Measurements from ENCODE around the gene TMEM217.
"Not testable (repeated sequence)": the region's sequence is repeated elsewhere in the genome, so short reads cannot be mapped to it uniquely, and the experiment has no call there.

The TMEM217 gene

DNA sequence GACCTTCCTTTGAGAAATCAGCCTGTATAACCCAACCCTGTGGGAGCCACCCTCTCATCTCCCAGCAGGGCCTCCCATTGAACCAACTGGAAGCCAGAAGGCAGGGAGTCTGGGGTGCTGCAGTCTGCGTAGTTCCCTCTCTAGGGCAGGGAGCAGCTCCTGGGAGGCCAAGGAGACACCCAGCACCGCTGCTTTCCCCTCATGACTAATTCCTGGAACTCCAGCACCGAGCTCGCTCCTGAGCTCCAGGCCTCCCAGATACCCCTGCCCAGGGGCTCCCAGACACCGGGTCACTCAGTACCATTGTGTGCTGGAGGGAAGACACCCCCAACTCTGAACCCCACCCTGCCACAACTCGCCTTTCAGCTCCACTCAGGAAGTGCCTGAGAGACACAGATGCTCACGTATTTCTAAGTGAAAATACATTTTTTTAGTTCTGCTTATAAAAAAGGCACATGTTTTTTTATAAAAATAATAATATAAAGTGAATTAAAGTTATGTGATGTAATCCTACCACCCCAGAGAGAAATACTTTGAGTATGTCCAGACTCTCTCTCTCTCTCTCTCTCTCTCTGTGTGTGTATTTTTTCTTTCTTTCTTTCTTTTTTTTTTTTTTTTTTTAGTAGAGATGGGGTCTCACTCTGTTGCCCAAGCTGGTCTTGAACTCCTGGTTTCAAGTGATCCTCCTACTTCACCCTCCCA, 70.5 kb downstream of the TMEM217 start:
- no peak for DNase-seq (ENCODE audit: low read depth in 2 of 3, low spot score in 1 of 3)

DNA sequence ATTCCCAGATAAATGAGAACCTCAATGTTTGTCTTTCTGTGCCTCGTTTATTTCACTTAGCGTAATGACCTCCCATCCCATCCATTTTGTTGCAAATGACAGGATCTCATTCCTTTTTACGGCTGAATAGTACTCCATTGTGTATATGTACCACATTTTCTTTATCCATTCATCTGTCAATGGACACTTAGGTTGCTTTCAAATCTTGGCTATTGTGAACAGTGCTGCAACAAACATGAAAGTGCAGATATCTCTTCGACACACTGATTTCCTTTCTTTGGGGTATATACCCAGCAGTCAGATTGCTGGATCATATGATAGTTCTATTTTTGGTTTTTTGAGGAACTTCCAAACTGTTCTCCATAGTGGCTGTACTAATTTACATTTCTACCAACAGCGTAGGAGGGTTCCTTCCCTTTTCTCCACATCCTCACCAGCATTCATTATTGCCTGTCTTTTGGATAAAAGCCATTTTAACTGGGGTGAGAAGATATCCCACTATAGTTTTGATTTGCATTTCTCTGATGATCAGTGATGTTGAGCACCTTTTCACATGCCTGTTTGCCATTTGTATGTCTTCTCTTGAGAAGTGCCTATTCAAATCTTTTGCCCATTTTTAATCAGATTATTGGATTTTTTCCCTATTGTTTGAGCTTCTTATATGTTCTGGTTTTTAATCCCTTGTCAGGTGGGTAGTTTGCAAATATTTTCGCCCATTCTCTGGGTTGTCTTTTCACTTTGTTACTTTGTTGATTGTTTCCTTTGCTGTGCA, 71.8 kb downstream of the TMEM217 start:
- not testable (repeated sequence) for DNase-seq (ENCODE audit: low read depth in 2 of 3, low spot score in 1 of 3)

DNA sequence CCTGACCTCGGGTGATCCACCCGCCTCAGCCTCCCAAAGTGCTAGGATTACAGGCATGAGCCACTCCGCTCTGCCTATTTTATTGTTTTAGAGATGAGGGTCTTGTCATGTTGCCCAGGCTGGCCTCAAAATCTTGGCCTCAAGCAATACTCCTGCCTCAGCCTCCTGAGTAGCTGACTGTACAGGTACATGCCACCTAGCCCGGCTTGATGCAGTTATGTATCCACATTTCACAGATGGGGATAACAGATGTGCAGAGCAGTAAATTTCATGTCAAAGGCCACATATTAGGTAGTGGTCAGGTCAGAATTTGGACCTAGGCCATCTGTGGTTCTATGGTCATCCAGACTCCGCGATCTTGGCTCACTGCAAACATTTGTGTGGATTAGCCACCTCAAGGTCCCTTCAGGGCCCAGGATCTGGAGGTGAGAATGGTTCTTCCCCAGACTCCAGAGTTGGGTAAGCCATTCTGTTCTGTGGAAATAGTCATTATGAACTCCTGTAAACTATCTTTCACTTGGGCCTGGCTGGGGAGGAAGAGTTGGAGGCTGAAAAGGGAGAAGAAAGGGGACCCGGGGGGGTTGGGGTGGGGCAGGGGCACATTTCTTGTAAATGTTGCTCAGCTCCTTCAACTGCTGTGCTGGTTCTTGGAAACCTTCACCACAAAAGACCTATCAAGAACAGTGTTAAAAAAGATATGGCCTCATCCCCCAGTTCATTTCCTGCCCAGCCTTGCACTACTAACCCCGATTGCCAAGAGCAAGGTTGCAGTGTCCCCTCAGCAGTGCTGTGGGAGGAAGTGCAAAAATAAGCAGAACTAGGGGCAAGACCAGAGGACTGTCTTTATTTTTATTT, 75.0 kb downstream of the TMEM217 start:
- DNase-seq (ENCODE audit: low read depth in 2 of 3, low spot score in 1 of 3), result peak in 2 of 3 donors; percentile 54 to 59

DNA sequence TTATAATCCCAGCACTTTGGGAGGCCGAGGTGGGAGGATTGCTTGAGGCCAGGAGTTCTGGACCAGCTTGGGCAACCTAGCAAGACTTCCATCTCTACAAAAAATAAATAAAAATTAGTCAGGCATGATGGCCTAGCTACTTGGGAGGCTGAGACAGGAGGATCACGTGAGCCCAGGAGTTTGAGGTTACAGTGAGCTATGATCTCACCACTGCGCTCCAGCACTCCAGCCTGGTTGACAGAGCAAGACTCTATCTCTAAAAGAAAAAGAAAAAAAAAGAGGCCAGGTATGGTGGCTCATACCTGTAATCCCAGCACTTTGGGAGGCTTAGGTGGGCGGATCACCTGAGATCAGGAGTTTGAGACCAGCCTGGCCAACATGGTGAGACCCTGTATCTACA, 77.3 kb downstream of the TMEM217 start:
- not testable (repeated sequence) for DNase-seq (ENCODE audit: low read depth in 2 of 3, low spot score in 1 of 3)

DNA sequence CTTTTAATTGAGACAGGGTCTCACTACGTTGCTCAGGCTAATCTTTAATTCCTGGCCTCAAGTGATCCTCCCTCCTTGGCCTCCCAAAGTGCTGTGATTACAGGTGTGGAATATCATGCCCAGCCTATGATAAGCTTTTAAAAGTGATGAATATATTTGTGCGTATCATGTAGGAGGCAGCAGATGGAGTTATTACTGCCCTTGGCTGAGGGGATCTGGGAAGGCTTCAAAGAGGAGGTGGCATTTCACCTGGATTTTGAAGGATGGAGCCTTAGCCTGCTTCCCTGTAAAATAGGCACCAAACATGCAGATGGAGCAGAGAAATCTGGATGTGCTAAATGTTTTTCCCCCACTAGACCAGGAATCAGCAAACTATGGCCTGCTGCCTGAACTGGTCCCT, 77.9 kb downstream of the TMEM217 start:
- DNase-seq (ENCODE audit: low read depth in 2 of 3, low spot score in 1 of 3), result no peak

DNA sequence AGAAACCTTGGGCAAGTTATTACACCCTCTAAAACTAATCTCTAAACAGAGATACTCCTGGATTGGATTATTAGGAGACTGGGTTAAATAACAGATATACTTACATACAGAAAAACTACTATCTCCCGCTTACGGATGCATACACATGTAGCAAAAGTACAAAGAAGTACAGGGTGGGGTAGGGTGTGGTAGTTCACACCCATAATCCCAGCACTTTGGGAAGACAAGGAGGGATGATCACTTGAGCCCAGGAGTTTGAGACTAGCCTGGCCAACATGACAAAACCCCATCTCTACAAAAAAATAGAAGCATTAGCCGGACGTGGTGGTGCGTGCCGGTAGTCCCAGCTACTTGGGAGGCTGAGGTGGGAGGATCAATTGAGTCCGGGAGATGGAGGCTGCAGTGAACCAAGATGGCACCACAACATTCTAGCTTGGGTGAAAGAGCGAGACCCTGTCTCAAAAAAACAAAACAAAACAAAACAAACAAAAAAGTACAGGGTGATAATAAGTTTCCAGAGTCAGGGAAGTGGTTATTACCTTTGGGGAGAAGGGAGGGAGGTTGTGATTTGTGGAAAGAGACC, 79.9 kb downstream of the TMEM217 start:
- DNase-seq (ENCODE audit: low read depth in 2 of 3, low spot score in 1 of 3), result no peak

DNA sequence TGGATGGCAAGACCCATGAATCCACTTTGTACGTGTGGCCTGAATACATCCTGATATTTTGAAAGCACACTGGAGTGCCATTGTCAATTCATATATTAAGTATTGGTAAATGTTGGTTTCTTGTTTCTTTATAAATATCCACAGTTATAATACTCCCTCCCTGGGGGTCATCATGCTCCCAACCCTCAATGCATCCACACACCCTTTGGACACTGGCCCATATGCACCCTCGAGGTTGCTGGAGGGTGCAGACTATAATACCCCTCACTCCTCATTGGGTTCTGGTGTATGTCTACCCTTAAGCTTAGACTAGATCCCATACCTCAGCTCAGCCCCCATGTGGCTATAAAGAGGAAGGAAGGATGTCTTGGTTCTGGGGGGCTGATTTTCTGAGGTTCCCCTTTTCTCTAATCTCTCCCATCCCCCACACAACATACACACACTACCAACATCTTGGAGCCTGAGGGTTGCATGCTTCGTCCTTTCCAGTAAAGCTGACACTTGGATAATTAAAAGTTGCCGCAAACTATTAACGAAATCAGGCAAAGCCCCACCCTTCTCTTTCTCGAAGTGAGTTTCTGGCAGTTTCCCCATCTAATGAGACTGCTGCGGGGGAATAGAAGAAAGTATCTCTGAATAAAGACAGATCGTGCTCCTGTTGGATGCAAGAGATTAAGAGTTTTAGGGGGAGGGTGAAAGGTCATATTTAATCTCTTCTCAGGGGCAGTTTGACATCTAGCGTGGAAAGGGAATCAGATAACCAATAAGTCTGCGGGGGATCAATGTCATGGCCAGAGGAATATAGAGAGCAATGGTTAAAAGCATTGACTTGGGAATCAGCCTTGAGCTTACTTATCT, 80.6 kb downstream of the TMEM217 start:
- DNase-seq (ENCODE audit: low read depth in 2 of 3, low spot score in 1 of 3), result no peak

DNA sequence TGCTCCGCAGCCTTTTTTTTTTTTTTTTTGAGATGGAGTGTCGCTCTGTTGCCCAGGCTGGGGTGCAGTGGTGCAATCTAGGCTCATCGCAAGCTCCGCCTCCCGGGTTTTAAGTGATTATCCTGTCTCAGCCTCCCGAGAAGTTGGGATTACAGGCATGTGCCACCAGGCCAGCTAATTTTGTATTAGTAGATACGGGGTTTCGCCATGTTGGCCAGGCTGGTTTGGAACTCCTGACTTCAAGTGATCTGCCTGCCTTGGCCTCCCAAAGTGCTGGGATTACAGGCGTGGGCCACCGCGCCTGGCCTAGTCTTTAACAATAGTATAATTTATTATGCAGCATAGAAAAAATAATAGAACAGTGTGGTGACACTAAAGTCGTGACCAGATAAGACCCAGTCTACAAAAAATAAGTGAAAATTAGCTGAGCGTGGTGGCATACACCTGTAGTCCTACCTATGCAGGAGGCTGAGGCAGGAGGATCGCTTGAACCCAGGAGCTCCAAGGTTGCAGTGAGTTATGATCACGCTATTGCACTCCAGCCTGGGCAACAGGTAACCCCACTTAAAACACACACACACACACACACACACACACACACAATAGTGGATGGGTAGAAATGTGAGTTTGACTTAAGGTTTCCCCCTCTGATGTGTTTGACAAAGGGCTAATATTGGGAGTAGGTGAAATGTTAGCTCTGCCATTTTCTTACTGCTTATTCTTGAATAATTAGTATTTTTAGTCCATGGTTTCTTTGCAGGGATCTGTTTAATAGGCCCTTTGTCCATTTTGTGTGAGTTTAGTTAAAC, 81.5 kb downstream of the TMEM217 start:
- no peak for DNase-seq (ENCODE audit: low read depth in 2 of 3, low spot score in 1 of 3)

DNA sequence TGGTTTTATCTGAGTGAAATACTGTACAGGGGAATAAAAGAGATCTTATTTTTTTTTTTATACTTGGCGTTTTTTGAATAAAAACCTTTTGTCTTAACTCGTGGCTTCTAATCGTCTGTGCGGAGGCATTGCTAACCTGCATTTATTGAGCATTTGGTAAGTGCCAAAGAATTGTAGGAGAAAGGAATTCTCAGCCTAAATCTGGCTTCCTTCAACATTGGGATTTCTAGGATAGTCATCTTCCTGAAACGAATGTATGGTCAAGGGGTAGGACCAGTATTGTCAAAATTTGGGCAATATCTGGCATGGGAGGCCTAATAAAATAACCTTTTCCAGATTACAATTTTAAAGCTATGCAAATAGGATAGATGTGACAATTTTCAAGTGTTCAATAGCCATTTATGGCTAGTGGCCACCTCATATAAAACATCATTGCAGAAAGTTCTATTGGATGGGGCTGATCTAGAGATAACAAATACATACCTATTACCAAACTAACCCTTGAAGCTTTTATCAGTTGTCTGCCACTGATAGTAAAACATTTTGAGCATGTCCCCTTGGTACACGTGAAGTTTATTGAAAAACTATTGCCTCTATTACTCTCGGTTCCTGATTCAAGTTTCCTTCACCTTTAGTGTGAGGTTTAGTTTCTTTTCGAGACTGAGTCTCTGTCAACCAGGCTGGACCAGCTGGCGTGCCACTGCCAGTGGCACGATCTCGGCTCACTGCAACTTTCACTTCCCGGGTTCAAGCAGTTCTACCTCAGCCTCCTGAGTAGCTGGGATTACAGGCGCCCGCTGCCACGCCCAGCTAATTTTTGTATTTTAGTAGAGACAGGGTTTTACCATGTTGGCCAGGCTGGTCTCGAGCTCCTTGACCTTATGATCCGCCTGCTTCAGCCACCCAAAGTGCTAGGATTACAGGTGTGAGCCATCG, 82.3 kb downstream of the TMEM217 start:
- no peak for DNase-seq (ENCODE audit: low read depth in 2 of 3, low spot score in 1 of 3)

DNA sequence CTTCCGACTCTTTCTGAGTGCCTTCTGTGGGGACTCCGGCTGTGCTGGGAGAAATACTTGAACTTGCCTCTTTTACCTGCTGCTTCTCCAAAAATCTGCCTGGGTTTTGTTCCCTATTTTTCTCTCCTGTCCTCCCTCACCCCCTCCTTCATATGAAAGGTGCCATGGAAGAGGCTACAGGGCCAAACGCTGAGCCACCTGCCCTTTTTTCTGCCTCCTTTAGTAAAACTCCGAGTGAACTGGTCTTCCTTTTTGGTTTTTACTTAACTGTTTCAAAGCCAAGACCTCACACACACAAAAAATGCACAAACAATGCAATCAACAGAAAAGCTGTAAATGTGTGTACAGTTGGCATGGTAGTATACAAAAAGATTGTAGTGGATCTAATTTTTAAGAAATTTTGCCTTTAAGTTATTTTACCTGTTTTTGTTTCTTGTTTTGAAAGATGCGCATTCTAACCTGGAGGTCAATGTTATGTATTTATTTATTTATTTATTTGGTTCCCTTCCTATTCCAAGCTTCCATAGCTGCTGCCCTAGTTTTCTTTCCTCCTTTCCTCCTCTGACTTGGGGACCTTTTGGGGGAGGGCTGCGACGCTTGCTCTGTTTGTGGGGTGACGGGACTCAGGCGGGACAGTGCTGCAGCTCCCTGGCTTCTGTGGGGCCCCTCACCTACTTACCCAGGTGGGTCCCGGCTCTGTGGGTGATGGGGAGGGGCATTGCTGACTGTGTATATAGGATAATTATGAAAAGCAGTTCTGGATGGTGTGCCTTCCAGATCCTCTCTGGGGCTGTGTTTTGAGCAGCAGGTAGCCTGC, 83.2 kb downstream of the TMEM217 start:
- no peak for DNase-seq (ENCODE audit: low read depth in 2 of 3, low spot score in 1 of 3)

DNA sequence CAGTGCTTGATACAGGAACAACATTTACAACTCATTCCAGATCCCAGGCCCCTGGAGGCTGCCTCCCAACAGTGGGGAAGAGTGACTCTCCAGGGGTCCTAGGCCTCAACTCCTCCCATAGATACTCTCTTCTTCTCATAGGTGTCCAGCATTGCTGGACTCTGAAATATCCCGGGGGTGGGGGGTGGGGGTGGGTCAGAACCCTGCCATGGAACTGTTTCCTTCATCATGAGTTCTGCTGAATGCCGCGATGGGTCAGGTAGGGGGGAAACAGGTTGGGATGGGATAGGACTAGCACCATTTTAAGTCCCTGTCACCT, 83.8 kb downstream of the TMEM217 start:
- DNase-seq (ENCODE audit: low read depth in 2 of 3, low spot score in 1 of 3), result no peak

DNA sequence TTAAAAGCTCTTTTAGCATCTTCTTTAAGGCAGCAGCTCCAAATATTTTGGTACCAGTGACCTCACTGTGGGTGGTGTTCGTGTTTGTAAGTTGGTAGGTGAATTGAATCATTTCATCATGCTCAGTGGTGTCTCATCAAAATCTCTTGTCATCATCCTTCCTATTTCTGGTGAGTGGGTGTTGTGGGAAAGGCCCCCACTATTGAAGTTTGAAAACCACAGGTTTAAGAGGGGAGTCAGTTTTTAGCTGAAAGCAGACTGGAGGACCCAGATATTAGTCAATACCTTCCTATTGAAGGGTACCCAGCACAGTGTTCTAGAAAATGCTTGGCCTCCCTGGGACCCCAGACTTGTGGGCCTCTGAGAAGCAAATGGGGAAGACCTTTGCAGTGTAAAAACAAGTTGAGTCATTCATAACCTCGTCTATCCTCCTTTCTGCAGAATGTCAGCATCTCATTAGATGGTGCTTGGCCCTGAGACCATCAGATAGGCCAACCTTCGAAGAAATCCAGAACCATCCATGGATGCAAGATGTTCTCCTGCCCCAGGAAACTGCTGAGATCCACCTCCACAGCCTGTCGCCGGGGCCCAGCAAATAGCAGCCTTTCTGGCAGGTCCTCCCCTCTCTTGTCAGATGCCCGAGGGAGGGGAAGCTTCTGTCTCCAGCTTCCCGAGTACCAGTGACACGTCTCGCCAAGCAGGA, 84.3 kb downstream of the TMEM217 start:
- peak in 1 of 3 donors; percentile 32 for DNase-seq (ENCODE audit: low read depth in 2 of 3, low spot score in 1 of 3)

DNA sequence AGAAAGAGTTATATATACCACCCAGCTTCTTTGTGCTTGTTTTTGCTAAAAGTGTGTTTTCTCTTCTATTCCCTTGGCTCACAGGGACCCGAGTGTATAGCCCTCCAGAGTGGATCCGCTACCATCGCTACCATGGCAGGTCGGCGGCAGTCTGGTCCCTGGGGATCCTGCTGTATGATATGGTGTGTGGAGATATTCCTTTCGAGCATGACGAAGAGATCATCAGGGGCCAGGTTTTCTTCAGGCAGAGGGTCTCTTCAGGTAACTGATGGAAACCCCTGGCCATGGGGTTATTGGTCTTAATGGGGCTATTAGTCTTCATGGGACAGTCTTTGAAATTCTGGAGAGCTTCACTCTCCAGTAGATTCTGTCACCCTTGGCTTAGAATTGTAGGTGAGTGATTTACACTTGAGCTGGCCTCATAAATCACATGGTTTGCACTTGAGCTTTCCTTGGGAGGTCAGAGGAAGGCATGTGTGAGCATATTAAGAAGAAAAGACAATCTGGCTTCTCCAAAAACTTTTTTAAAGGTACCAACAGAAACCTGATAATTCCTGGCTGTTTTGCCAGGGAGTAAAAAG, 84.9 kb downstream of the TMEM217 start:
- DNase-seq (ENCODE audit: low read depth in 2 of 3, low spot score in 1 of 3), result no peak

DNA sequence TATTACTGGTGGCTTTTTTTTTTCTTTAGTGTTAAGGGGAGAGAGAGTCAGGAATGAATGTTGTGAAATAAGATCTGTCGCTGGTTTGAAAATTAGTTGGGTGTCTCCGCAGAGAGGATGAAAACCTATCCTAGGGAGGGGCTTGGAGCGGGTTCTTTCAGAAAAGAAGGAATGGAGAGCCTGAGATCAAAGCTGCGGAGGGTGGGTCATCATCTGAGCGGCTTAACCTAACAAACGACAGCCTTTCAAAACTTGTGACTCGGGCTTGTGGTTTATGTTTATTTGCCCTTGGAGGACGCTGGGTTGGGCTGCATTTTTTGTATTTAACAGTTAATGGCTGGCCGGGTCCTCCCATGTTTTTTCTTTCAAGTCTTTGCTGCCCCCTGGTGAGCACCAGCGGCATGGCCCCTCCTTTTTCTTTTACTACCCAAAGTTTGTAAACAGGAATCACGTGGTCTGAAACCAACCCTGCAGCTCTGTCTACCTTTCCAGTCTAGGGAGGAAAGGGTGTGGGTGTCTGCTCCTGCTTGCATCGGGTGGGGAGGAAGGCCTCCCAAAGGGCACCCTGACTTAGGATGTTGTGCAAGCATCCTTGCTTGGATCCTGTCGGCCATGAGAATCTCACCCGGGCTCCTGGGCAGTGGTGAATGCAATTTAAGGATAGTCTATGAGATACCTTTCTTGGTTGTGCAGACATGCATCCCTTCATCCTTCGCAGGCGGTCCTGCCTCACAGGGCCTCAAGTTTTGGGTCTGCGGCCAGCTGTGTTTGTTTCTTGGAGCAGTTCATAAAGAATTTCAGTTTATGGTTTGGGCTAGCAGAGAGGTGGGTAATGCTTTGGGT, 85.8 kb downstream of the TMEM217 start:
- DNase-seq (ENCODE audit: low read depth in 2 of 3, low spot score in 1 of 3), result peak; percentile 78 to 95 (median 85)

DNA sequence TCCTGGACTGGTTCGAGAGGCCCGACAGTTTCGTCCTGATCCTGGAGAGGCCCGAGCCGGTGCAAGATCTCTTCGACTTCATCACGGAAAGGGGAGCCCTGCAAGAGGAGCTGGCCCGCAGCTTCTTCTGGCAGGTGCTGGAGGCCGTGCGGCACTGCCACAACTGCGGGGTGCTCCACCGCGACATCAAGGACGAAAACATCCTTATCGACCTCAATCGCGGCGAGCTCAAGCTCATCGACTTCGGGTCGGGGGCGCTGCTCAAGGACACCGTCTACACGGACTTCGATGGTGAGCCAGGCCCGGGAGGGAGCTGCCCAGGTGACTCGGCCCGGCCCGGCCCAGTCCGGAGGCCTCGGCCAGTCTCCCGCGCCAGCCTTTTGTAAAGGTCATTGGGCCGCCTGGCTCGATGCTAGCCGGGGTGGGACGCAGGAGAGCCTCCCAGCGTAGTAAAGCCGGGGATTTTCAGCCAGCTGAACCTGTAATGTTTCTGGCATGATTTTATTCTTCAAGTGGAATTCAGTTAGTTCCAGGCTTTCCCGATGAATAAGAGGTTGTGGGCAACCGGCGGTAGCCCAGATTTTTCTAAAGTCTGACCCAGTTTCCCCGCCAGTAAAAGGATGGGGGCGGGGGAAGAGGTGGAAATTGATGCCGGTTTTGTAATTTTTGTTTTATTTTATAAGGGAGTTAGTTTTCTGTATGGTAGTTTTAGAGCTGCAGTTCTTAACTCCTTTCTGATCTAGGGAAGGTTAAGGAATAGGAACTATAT, 86.6 kb downstream of the TMEM217 start:
- no peak for DNase-seq (ENCODE audit: low read depth in 2 of 3, low spot score in 1 of 3)
